NB4 (cell line): ENCODE data around the gene PML.

ENCODE experiments used
- DNase-seq: peaks from one replicate; pipeline ENCODE4 v3.0.0; 2010; ENCODE audit warnings: low read depth
- H3K4me3 ChIP-seq: one replicate; pipeline ENCODE4 v1.5.1; 2011; ENCODE audit warnings: mild to moderate bottlenecking, low read depth, low read length, moderate library complexity
- CTCF ChIP-seq: IDR thresholded peaks from one replicate; pipeline ENCODE4 v1.5.1; 2012; ENCODE audit warnings: low read depth, low read length
- MAX ChIP-seq: IDR thresholded peaks from 2 replicates; pipeline ENCODE4 v1.6.1; 2011; ENCODE audit warnings: low read depth, low read length
- MYC ChIP-seq: IDR thresholded peaks from 2 replicates; pipeline ENCODE4 v1.6.1; 2011; ENCODE audit warnings: low read depth, low read length
- POLR2A ChIP-seq: IDR thresholded peaks from 2 replicates; pipeline ENCODE4 v1.6.1; 2011; ENCODE audit warnings: mild to moderate bottlenecking; ENCODE audit not compliant: insufficient read length; ENCODE audit errors: extremely low read depth

The PML gene

GRCh38 chr15:73990250-73991005 lies 4.1 kb upstream of the PML start:
- TF ChIP-seq MYC: no peak
- DNase-seq: no peak
- no peak overlapping the region for H3K4me3 ChIP-seq

GRCh38 chr15:73991260-73991659 lies 3.3 kb upstream of the PML start:
- TF ChIP-seq MAX (no peak), MYC (no peak), CTCF (no peak), POLR2A (no peak)
- DNase-seq: no peak
- peak overlapping the region; percentile 67 for H3K4me3 ChIP-seq

GRCh38 chr15:73991726-73992593 lies 2.6 kb upstream of the PML start, which contains the start of gene STOML1:
TSS of gene STOML1 (minus strand) at chr15:73992295. CDS start at chr15:73992223, 72 bp downstream.
- peak within 1 kb of the TSS; percentile 67 for H3K4me3 ChIP-seq
- TF ChIP-seq POLR2A (peak; percentile 54), CTCF (peak; percentile 68), MYC (peak; percentile 75), MAX (peak; percentile 95)
- DNase-seq: peak; percentile 94

GRCh38 chr15:73992594-73992898 lies 2.0 kb upstream of the PML start:
- TF ChIP-seq CTCF (no peak), POLR2A (no peak), MAX (no peak), MYC (no peak)
- H3K4me3 ChIP-seq: no peak overlapping the region
- no peak for DNase-seq

- H3K4me3 ChIP-seq: no peak overlapping the region
- no peak for DNase-seq
- TF ChIP-seq MAX: no peak
- TF ChIP-seq MYC: no peak
These were observed 1.1 kb upstream of the PML start for GRCh38 chr15:73993211-73993994.

GRCh38 chr15:73994912-73995622 lies 551 bp downstream of the PML start:
- TF ChIP-seq MAX (peak; percentile 58), POLR2A (peak; percentile 47), CTCF (no peak), MYC (peak; percentile 57)
- peak overlapping the region; percentile 85 for H3K4me3 ChIP-seq
- peak; percentile 81 for DNase-seq
